Thyroid gland (tissue), 4 donors: ENCODE results near the gene CSTF1. TPM values are rescaled to one million over a fixed set of nuclear protein-coding genes. Genes with fewer than 3 reads are reported as not detected.
A peak's percentile ranks its signal among the peaks of the same experiment; 100 is the strongest.
"Not testable (repeated sequence)": the region's sequence is repeated elsewhere in the genome, so short reads cannot be mapped to it uniquely, and the experiment has no call there.

ENCODE experiments used
- DNase-seq, 2 donors: peaks; one replicate each; pipeline ENCODE4 v3.0.0-alpha.2; 2019
- H3K27ac ChIP-seq, 3 donors: fragments of 200-600 bp; sonication (generic); 1 replicate in 2 of 3; 2 replicates in 1 of 3; pipeline ENCODE4 v1.5.1; 2016 to 2019; ENCODE audit warnings: mild to moderate bottlenecking in 1 of 3, moderate library complexity in 1 of 3
- H3K27me3 ChIP-seq: fragments of 200-600 bp; sonication (generic); one replicate; pipeline ENCODE4 v1.5.1; 2019
- H3K36me3 ChIP-seq, 2 donors: fragments of 200-600 bp; sonication (generic); one replicate each; pipeline ENCODE4 v1.5.1; 2016 to 2019
- H3K4me1 ChIP-seq, 2 donors: fragments of 200-600 bp; sonication (generic); one replicate each; pipeline ENCODE4 v1.5.1; 2017 to 2019
- H3K4me3 ChIP-seq, 3 donors: fragments of 200-600 bp; sonication (generic); replicated peaks in 1 of 3; 1 replicate in 2 of 3; 2 replicates in 1 of 3; pipeline ENCODE4 v1.5.1; 2016; ENCODE audit warnings: mild to moderate bottlenecking in 1 of 3
- H3K9me3 ChIP-seq: fragments of 200-600 bp; sonication (generic); one replicate; pipeline ENCODE4 v1.5.1; 2017
- CTCF ChIP-seq, 6 experiments: fragments of 200-600 bp in 3 of 6; fragments of 450-650 bp in 3 of 6; sonication (generic) in 3 of 6; IDR thresholded peaks; one replicate each; pipeline ENCODE4 v1.5.1; 2016 to 2019; ENCODE audit warnings: antibody characterized with exemption in 6 of 6, mild to moderate bottlenecking in 2 of 6, inconsistent platforms in 1 of 6, moderate library complexity in 1 of 6
- POLR2A ChIP-seq, 2 donors: fragments of 450-650 bp; IDR thresholded peaks; one replicate each; pipeline ENCODE4 v1.6.1; 2017; ENCODE audit warnings: antibody characterized with exemption in 2 of 2, mild to moderate bottlenecking in 2 of 2, moderate library complexity in 1 of 2
- WGBS, 2 donors: methylation state at CpG; one replicate each; pipeline ENCODE4 v1.1.5; 2017; 5-methylcytosine and 5-hydroxymethylcytosine counted together
- intact Hi-C: fragments of 100-400 bp; cut with DNase I; formaldehyde crosslinking; loops from one replicate; pipeline ENCODE4 v1.15.1; 2023
- total RNA-seq, 4 donors: library from RNA; depleted of rRNA; stranded (reverse); fragments of >200 nt; gene quantifications; one replicate each; pipeline ENCODE4 v1.2.3, GENCODE V29; 2016

CSTF1 gene
- total RNA-seq, 4 donors from 2014 or later = 26.9 to 36.8 (median 32.6) TPM

GRCh38 chr20:56383334-56383733 is 9.1 kb upstream of the CSTF1 start:
- H3K4me3 ChIP-seq = no peak overlapping the region

GRCh38 chr20:56385130-56385529 is 7.3 kb upstream of the CSTF1 start:
- 92 to 95% methylated on average over 4 of the region's 4 CpGs for WGBS, 2 donors
- peaks cover 8 to 17% of the 10 kb centered on the region in 2 donors for H3K4me1 ChIP-seq
- intact Hi-C loops = no loop called here
- H3K9me3 ChIP-seq = no peaks in the 10 kb centered on the region
- H3K36me3 ChIP-seq = no peaks in the 10 kb centered on the region
- no peaks in the 10 kb centered on the region for H3K27me3 ChIP-seq
- TF ChIP-seq POLR2A (IDR thresholded peaks at IDR 0.05) = no peak
- no peak for TF ChIP-seq CTCF (IDR thresholded peaks at IDR 0.05)
- no peak overlapping the region for H3K27ac ChIP-seq
- no peak overlapping the region for H3K4me3 ChIP-seq
- no peak for DNase-seq

More at GRCh38 chr20:56383334-56383733, 9.1 kb upstream of the CSTF1 start:
- DNase-seq = no peak
- Histone ChIP-seq H3K27ac (peak overlapping the region in 1 of 3 donors; percentile 24), H3K27me3 (no peaks in the 10 kb centered on the region), H3K9me3 (no peaks in the 10 kb centered on the region), H3K36me3 (no peaks in the 10 kb centered on the region), H3K4me1 (peaks cover 8 to 17% of the 10 kb centered on the region in 2 donors)
- WGBS, 2 donors = 76 to 85% methylated on average over 8 of the region's 8 CpGs
- intact Hi-C loops = no loop called here
- TF ChIP-seq CTCF (IDR thresholded peaks at IDR 0.05) (no peak), POLR2A (IDR thresholded peaks at IDR 0.05) (no peak)

GRCh38 chr20:56386219-56386618 is 6.2 kb upstream of the CSTF1 start:
- no peak overlapping the region for H3K4me3 ChIP-seq
- H3K27ac ChIP-seq = no peak overlapping the region
- peaks cover 11 to 18% of the 10 kb centered on the region in 2 donors for H3K4me1 ChIP-seq
- no peaks in the 10 kb centered on the region for H3K27me3 ChIP-seq
- DNase-seq = no peak
- TF ChIP-seq POLR2A (IDR thresholded peaks at IDR 0.05) (no peak), CTCF (IDR thresholded peaks at IDR 0.05) (no peak)
- H3K9me3 ChIP-seq = no peaks in the 10 kb centered on the region
- intact Hi-C loops = no loop called here
- WGBS, 2 donors = 97 to 98% methylated on average over 6 of the region's 6 CpGs
- no peaks in the 10 kb centered on the region for H3K36me3 ChIP-seq

GRCh38 chr20:56388882-56389281 is 3.6 kb upstream of the CSTF1 start:
- H3K9me3 ChIP-seq = no peaks in the 10 kb centered on the region
- WGBS, 2 donors = 90 to 91% methylated on average over 4 of the region's 4 CpGs
- DNase-seq = no peak
- TF ChIP-seq POLR2A (IDR thresholded peaks at IDR 0.05) (no peak), CTCF (IDR thresholded peaks at IDR 0.05) (no peak)
- H3K27ac ChIP-seq = no peak overlapping the region
- H3K36me3 ChIP-seq = no peaks in the 10 kb centered on the region
- no peak overlapping the region for H3K4me3 ChIP-seq
- no peaks in the 10 kb centered on the region for H3K27me3 ChIP-seq
- intact Hi-C loops = no loop called here
- H3K4me1 ChIP-seq = peaks cover 12 to 15% of the 10 kb centered on the region in 2 donors

- no peak overlapping the region for H3K4me3 ChIP-seq
- H3K4me1 ChIP-seq = peaks cover 15 to 18% of the 10 kb centered on the region in 2 donors
- no peaks in the 10 kb centered on the region for H3K27me3 ChIP-seq
- H3K36me3 ChIP-seq = no peaks in the 10 kb centered on the region
- no peak overlapping the region for H3K27ac ChIP-seq
- WGBS, 2 donors = 94 to 98% methylated on average over 4 of the region's 4 CpGs
- TF ChIP-seq CTCF (IDR thresholded peaks at IDR 0.05) = no peak
- no peak for TF ChIP-seq POLR2A (IDR thresholded peaks at IDR 0.05)
- intact Hi-C loops = loop anchor here (5.0 kb wide), 1 partner anchor 82 kb away; no protein-coding TSS in a partner anchor
- no peaks in the 10 kb centered on the region for H3K9me3 ChIP-seq
- no peak for DNase-seq
These were observed 2.6 kb upstream of the CSTF1 start for GRCh38 chr20:56389807-56390206.

GRCh38 chr20:56390396-56390795 is 2.0 kb upstream of the CSTF1 start:
- H3K36me3 ChIP-seq, H3K9me3 ChIP-seq, H3K4me3 ChIP-seq, H3K27ac ChIP-seq, DNase-seq, H3K27me3 ChIP-seq: not testable (repeated sequence)
- intact Hi-C loops = loop anchor here (5.0 kb wide), 1 partner anchor 82 kb away; no protein-coding TSS in a partner anchor
- WGBS, 2 donors = 96 to 97% methylated on average over 9 of the region's 9 CpGs
- H3K4me1 ChIP-seq = peaks cover 15 to 18% of the 10 kb centered on the region in 2 donors
